B cell (primary cell): ENCODE data around the gene EGLN3. TPM values are rescaled to one million over a fixed set of nuclear protein-coding genes. Genes with fewer than 3 reads are reported as not detected.

Experiments used
- ATAC-seq: fragments of 200-7000 bp; cut with Tn5 transposase; one replicate; pipeline ENCODE4 v1.10.0; 2021; ENCODE audit warnings: low read depth, mild to moderate bottlenecking, moderate number of reproducible peaks, moderate library complexity
- CTCF ChIA-PET: fragments of 350-600 bp; sonication (Branson Sonifier 250); formaldehyde crosslinking; loops from one replicate; lab custom pipeline; 2021; ENCODE audit warnings: antibody characterized with exemption, inconsistent platforms; lab: Charles Lee
- POLR2A ChIA-PET: fragments of 350-600 bp; sonication (Branson Sonifier 250); formaldehyde crosslinking; loops from one replicate; lab custom pipeline; 2021; ENCODE audit warnings: antibody characterized with exemption; lab: Charles Lee
- DNase-seq: peaks from one replicate; pipeline ENCODE4 v3.0.0; 2013
- H2AFZ ChIP-seq: 2 replicates; pipeline ENCODE4 v1.6.1; 2012; ENCODE audit warnings: mild to moderate bottlenecking, low read depth, low read length; ENCODE audit not compliant: insufficient read depth, poor library complexity, severe bottlenecking
- H3K27ac ChIP-seq, 2 donors: 1 replicate in 1 of 2; 2 replicates in 1 of 2; pipeline ENCODE4 v1.5.1; 2012 to 2013; ENCODE audit warnings: low read length in 2 of 2, mild to moderate bottlenecking in 2 of 2, moderate library complexity in 1 of 2
- H3K27me3 ChIP-seq, 4 experiments: fragments of 200-600 bp in 1 of 4; sonication (generic) in 1 of 4; replicated peaks in 1 of 4; 1 replicate in 2 of 4; 2 replicates in 2 of 4; pipeline versions ENCODE4 v1.6.1 to v1.7.0; 2013 to 2016; ENCODE audit warnings: low read length in 3 of 4, mild to moderate bottlenecking in 2 of 4, mixed read lengths in 1 of 4, moderate library complexity in 1 of 4; ENCODE audit not compliant: insufficient read depth in 4 of 4, control insufficient read depth in 3 of 4; ENCODE audit errors: control extremely low read depth in 1 of 4
- H3K36me3 ChIP-seq, 2 experiments: replicated peaks in 1 of 2; 1 replicate in 1 of 2; 2 replicates in 1 of 2; pipeline versions ENCODE4 v1.6.1 to v1.7.1; 2013; ENCODE audit warnings: low read length in 1 of 2; ENCODE audit not compliant: insufficient read depth in 2 of 2, control insufficient read depth in 1 of 2; ENCODE audit errors: control extremely low read depth in 1 of 2, extremely low read depth in 1 of 2
- H3K4me1 ChIP-seq, 2 donors: fragments of 200-600 bp in 1 of 2; sonication (generic) in 1 of 2; 1 replicate in 1 of 2; 2 replicates in 1 of 2; pipeline versions ENCODE4 v1.5.1 to v1.6.1; 2013 to 2017; ENCODE audit warnings: low read length in 2 of 2; ENCODE audit not compliant: control insufficient read depth in 2 of 2, insufficient read depth in 2 of 2
- H3K4me2 ChIP-seq: replicated peaks from 2 replicates; pipeline ENCODE3; 2012; ENCODE audit warnings: mild to moderate bottlenecking, low read depth, low read length; ENCODE audit not compliant: poor library complexity, severe bottlenecking
- H3K4me3 ChIP-seq, 5 experiments: fragments of 200-600 bp in 1 of 5; sonication (generic) in 1 of 5; 1 replicate in 3 of 5; 2 replicates in 2 of 5; pipeline versions ENCODE4 v1.5.1 to v1.7.0; 2011 to 2016; ENCODE audit warnings: low read length in 4 of 5, mild to moderate bottlenecking in 4 of 5, low read depth in 2 of 5, control low read depth in 1 of 5, moderate library complexity in 1 of 5; ENCODE audit not compliant: insufficient read depth in 1 of 5; ENCODE audit errors: control extremely low read depth in 1 of 5, extremely low read depth in 1 of 5
- H3K79me2 ChIP-seq: fragments of 200-600 bp; sonication (generic); one replicate; pipeline ENCODE4 v1.6.0; 2016; ENCODE audit warnings: low read length; ENCODE audit not compliant: control insufficient read depth, insufficient read depth
- H3K9ac ChIP-seq: fragments of 200-600 bp; sonication (generic); 2 replicates; pipeline ENCODE4 v1.6.1; 2017; ENCODE audit warnings: mild to moderate bottlenecking, low read length, moderate library complexity
- H3K9me3 ChIP-seq, 3 donors: one replicate each; pipeline versions ENCODE4 v1.6.1 to v1.7.1; 2013; ENCODE audit warnings: low read length in 2 of 3; ENCODE audit not compliant: control insufficient read depth in 2 of 3, insufficient read depth in 1 of 3; ENCODE audit errors: control extremely low read depth in 1 of 3
- H4K20me1 ChIP-seq: 2 replicates; pipeline ENCODE4 v1.6.0; 2012; ENCODE audit warnings: mild to moderate bottlenecking, low read length; ENCODE audit not compliant: insufficient read depth, control insufficient read depth, poor library complexity, severe bottlenecking
- H3K27ac Mint-ChIP-seq: one replicate; pipeline ENCODE4 v1.8.0; 2021; ENCODE audit warnings: mixed read lengths
- H3K27me3 Mint-ChIP-seq: one replicate; pipeline ENCODE4 v1.8.0; 2021; ENCODE audit warnings: mixed read lengths
- H3K4me1 Mint-ChIP-seq: one replicate; pipeline ENCODE4 v1.8.0; 2021; ENCODE audit warnings: mixed read lengths
- H3K4me3 Mint-ChIP-seq: one replicate; pipeline ENCODE4 v1.8.0; 2021; ENCODE audit warnings: mixed read lengths
- H3K9me3 Mint-ChIP-seq: one replicate; pipeline ENCODE4 v1.8.0; 2022; ENCODE audit warnings: mixed read lengths; ENCODE audit not compliant: insufficient read depth
- CTCF ChIP-seq: fragments of 200-600 bp; IDR thresholded peaks from one replicate; pipeline ENCODE4 v1.8.0; 2022; ENCODE audit warnings: antibody characterized with exemption, mild to moderate bottlenecking
- EZH2 ChIP-seq: IDR thresholded peaks from 2 replicates; pipeline ENCODE4 v1.6.1; 2012; ENCODE audit warnings: borderline replicate concordance, low read depth, mild to moderate bottlenecking, moderate library complexity, low read length; ENCODE audit not compliant: insufficient read depth, poor library complexity, severe bottlenecking
- WGBS: methylation state at CpG from one replicate; pipeline ENCODE4 v1.1.5; 2013; ENCODE audit warnings: missing lambda C conversion rate; ENCODE audit not compliant: insufficient coverage; 5-methylcytosine and 5-hydroxymethylcytosine counted together
- intact Hi-C: fragments of 100-400 bp; cut with micrococcal nuclease; formaldehyde crosslinking; loops from one replicate; pipeline ENCODE4 v1.10.0; 2022
- polyA plus RNA-seq: library from polyadenylated mRNA; depleted of rRNA; stranded (reverse); fragments of >200 nt; gene quantifications from 2 replicates; pipeline ENCODE4 v1.2.3, GENCODE V29; 2012
- total RNA-seq, 2 donors: library from RNA; stranded (reverse); fragments of 120-200 nt in 1 of 2; gene quantifications; 1 replicate in 1 of 2; 2 replicates in 1 of 2; pipeline versions ENCODE4 v1.2.3 to v1.2.4, GENCODE V29; 2013 to 2022

The EGLN3 gene
- total and polyA plus RNA-seq, 2 donors (not counting 1 experiment from before 2014, with no cell fraction given): 0.69 to 1.7 TPM

GRCh38 chr14:33957299-33957698 is 6.4 kb upstream of the EGLN3 start:
- no peak overlapping the region for H3K27ac Mint-ChIP-seq
- ChIA-PET CTCF (no interaction called here), POLR2A (no interaction called here)
- Histone ChIP-seq H3K9ac (no peak overlapping the region), H3K4me1 (no peaks in the 10 kb centered on the region), H2AFZ (no peak overlapping the region), H3K9me3 (peaks cover 0 to 4% (median 0%) of the 10 kb centered on the region in 3 donors), H3K27ac (no peak overlapping the region), H3K36me3 (no peaks in the 10 kb centered on the region), H3K4me3 (no peak overlapping the region), H3K27me3 (peaks cover 0 to 13% (median 4%) of the 10 kb centered on the region in 4 experiments), H4K20me1 (no peaks in the 10 kb centered on the region), H3K4me2 (no peak overlapping the region), H3K79me2 (no peaks in the 10 kb centered on the region)
- peaks cover 2% of the 10 kb centered on the region for H3K9me3 Mint-ChIP-seq
- peaks cover 4% of the 10 kb centered on the region for H3K4me1 Mint-ChIP-seq
- WGBS: 96% methylated on average over 4 of the region's 6 CpGs
- intact Hi-C loops: no loop called here
- TF ChIP-seq CTCF: no peak
- TF ChIP-seq EZH2: no peak
- no peak for ATAC-seq
- peaks cover 35% of the 10 kb centered on the region for H3K27me3 Mint-ChIP-seq
- H3K4me3 Mint-ChIP-seq: no peak overlapping the region
- DNase-seq: no peak

DNA sequence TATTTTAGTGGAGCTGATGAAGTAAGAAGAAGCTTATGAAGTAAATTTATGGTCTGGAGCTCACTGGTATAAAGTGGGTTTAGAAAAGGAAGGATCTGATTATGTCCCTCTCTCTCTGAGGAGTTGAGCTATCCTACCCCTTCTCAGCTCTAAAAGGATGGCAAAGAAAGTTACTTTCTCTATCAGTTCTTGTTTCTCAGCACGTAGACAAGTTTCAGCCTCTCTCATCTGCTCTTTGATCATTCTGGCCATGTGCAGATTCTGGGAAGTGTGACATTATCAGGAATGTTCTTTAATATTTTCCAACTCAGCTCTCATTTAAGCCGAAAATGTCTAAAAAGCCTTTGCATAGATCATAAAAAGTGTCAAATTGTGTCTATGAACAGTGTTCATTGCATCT is 5.8 kb upstream of the EGLN3 start:
- Mint-ChIP-seq H3K27me3 (peaks cover 39% of the 10 kb centered on the region), H3K9me3 (no peaks in the 10 kb centered on the region), H3K4me3 (no peak overlapping the region), H3K27ac (no peak overlapping the region), H3K4me1 (peaks cover 5% of the 10 kb centered on the region)
- WGBS: no CpG with 5 or more reads among the region's 2 CpGs
- H3K79me2 ChIP-seq: no peaks in the 10 kb centered on the region
- H3K4me2 ChIP-seq: no peak overlapping the region
- TF ChIP-seq EZH2 (no peak), CTCF (no peak)
- no peaks in the 10 kb centered on the region for H4K20me1 ChIP-seq
- peaks cover 0 to 15% (median 6%) of the 10 kb centered on the region in 4 experiments for H3K27me3 ChIP-seq
- CTCF ChIA-PET: no interaction called here
- no peak overlapping the region for H3K4me3 ChIP-seq
- no peak overlapping the region for H3K9ac ChIP-seq
- peaks cover 0 to 4% (median 0%) of the 10 kb centered on the region in 3 donors for H3K9me3 ChIP-seq
- H3K27ac ChIP-seq: no peak overlapping the region
- no peak overlapping the region for H2AFZ ChIP-seq
- DNase-seq (no peak), ATAC-seq (no peak)
- POLR2A ChIA-PET: no interaction called here
- intact Hi-C loops: no loop called here
- peaks cover 0 to under 1% of the 10 kb centered on the region in 2 donors for H3K4me1 ChIP-seq
- no peaks in the 10 kb centered on the region for H3K36me3 ChIP-seq
